ENCODE results near the gene CD8B2.

The CD8B2 gene

GRCh38 chr2:106521016-106521415 is 33.9 kb downstream of the CD8B2 start (continued):
- TF ChIP-seq ZNF341 (tag by site-specific recombination; IDR thresholded peaks at IDR 0.05; ENCODE audit: low read depth): no peak
- TF ChIP-seq ZNF670 (tag by site-specific recombination; IDR thresholded peaks at IDR 0.05; ENCODE audit: low read depth): no peak
- TF ChIP-seq EGR2 (tag by site-specific recombination; IDR thresholded peaks at IDR 0.05; ENCODE audit: low read depth): no peak
- TF ChIP-seq ZNF175 (tag by site-specific recombination; IDR thresholded peaks at IDR 0.05): no peak
- no peak for TF ChIP-seq ZBTB6 (tag by site-specific recombination; IDR thresholded peaks at IDR 0.05)
- TF ChIP-seq ZNF174 (tag by site-specific recombination; IDR thresholded peaks at IDR 0.05): no peak
- no peak for TF ChIP-seq ZNF354C (tag by site-specific recombination; IDR thresholded peaks at IDR 0.05; ENCODE audit: borderline replicate concordance, low read depth)
- TF ChIP-seq ZNF544 (tag by site-specific recombination; IDR thresholded peaks at IDR 0.05): no peak
- no peak for TF ChIP-seq CTCF (tag by site-specific recombination; IDR thresholded peaks at IDR 0.05)
- TF ChIP-seq SP2 (tag by site-specific recombination; IDR thresholded peaks at IDR 0.05): no peak

- H3K4me1 ChIP-seq (ENCODE audit: control insufficient read depth, insufficient read depth, low read length): no peaks in the 10 kb centered on the region
- no peak overlapping the region for H3K4me3 ChIP-seq (ENCODE audit: low read depth, low read length)
- ChIA-PET CTCF (no interaction called here), POLR2A (no interaction called here)
- H3K27ac ChIP-seq (ENCODE audit: extremely low read depth, low read depth, low read length): no peak overlapping the region
- no peaks in the 10 kb centered on the region for H3K36me3 ChIP-seq (ENCODE audit: control insufficient read depth in 2 of 2, insufficient read depth in 1 of 2, low read length in 2 of 2)
- no peak for TF ChIP-seq ZNF169 (tag by site-specific recombination; IDR thresholded peaks at IDR 0.05)
- TF ChIP-seq ZNF549 (tag by site-specific recombination; IDR thresholded peaks at IDR 0.05): no peak
- no peak for TF ChIP-seq ZNF558 (tag by site-specific recombination; IDR thresholded peaks at IDR 0.05)
- TF ChIP-seq ZBTB20 (tag by site-specific recombination; IDR thresholded peaks at IDR 0.05): no peak
- TF ChIP-seq ZNF544 (tag by site-specific recombination; IDR thresholded peaks at IDR 0.05): no peak
- no peak for TF ChIP-seq EGR2 (tag by site-specific recombination; IDR thresholded peaks at IDR 0.05; ENCODE audit: low read depth)
- TF ChIP-seq ZNF280C (tag by site-specific recombination; IDR thresholded peaks at IDR 0.05): no peak
- TF ChIP-seq ATF2 (tag by site-specific recombination; IDR thresholded peaks at IDR 0.05; ENCODE audit: low read depth): no peak
- TF ChIP-seq ZSCAN23 (tag by site-specific recombination; IDR thresholded peaks at IDR 0.05): no peak
- no peak for TF ChIP-seq CTCF (tag by site-specific recombination; IDR thresholded peaks at IDR 0.05)
- no peak for TF ChIP-seq ZNF677 (tag by site-specific recombination; IDR thresholded peaks at IDR 0.05)
- TF ChIP-seq ZNF416 (tag by site-specific recombination; IDR thresholded peaks at IDR 0.05): no peak
- no peak for TF ChIP-seq ZBTB8A (tag by site-specific recombination; IDR thresholded peaks at IDR 0.05)
- TF ChIP-seq AEBP2 (tag by site-specific recombination; IDR thresholded peaks at IDR 0.05; ENCODE audit: borderline replicate concordance): no peak
- TF ChIP-seq ZNF623 (tag by site-specific recombination; IDR thresholded peaks at IDR 0.05): no peak
- no peak for TF ChIP-seq ZNF248 (tag by site-specific recombination; IDR thresholded peaks at IDR 0.05)
- no peaks in the 10 kb centered on the region for H3K9me3 ChIP-seq (ENCODE audit: control insufficient read depth, insufficient read depth, low read depth, low read length)
Observed at GRCh38 chr2:106523976-106524665, 37.0 kb downstream of the CD8B2 start.
